ACHN (cell line): ENCODE measurements around the gene DAB1.

ENCODE experiments used
- DNase-seq: peaks from one replicate; pipeline ENCODE4 v3.0.0-alpha.2; 2015
- in situ Hi-C: cut with HindIII; loops from 2 replicates; pipeline ENCODE4 v1.10.0; 2017; ENCODE audit warnings: low sequenced_read_pairs, low pct_ligation_motif_present, low pct_unique_long_range_greater_than_20kb

DAB1 gene

DNA sequence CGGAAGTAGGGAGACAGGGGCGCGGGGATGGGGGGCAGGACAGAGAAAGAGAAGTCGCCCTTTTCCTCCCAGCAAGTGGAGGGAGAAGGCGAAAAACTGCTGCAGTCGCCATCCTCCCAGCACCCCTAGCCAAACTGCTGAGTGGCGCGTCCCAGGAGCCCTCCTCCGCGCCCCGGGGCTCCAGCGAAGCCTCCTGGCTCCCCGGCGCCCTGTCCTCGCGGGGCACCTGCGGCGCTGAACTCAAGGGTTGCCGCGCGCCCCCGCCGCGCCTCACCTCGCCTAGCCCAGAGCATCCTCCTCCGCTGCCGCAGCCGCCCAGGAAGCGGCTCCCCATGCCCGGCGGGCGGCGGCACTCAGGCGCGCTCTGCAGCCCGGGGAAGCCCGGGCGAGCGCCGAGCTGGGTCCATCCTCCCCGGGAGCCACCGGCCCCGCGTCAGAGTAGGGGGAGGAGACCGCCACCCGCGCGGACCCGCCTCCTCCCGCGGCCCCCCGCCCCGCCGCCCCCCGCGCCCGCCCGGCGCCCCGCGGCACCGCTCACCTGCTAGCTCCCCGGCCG lies at the start of gene DAB1:
DAB1 (minus strand) TSS at position 405 of the 556 bp plus-strand sequence. CDS start 133,030 bp downstream, outside the sequence.
- no peak for DNase-seq
- in situ Hi-C loops, result no loop called here

DNA sequence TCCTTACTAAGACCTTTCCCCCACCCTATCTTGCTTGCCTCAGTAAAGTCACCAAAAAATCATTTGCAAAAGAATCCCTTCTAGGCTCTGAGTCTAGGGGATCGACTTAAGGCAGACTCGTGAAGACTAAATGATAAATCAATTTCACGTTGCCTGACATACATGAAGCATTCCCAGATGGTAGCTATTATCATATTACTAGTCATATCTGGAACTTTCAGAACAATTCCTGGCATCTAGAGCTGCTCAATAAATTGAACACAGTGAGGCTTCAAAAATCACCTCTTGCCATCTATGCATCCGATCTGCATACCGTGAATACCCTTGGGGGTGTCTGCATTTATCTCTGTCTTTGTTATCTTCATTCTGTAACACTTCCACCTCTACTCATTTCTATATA lies 49.6 kb upstream of the DAB1 start:
- in situ Hi-C loops, result no loop called here

GRCh38 chr1:57471995-57472394 lies 48.1 kb upstream of the DAB1 start:
- DNase-seq, result no peak
- in situ Hi-C loops, result no loop called here

More for the DNA sequence above, 49.6 kb upstream of the DAB1 start:
- DNase-seq, result no peak

- no peak for DNase-seq
- in situ Hi-C loops, result no loop called here
Measured at GRCh38 chr1:57470036-57470435, 46.2 kb upstream of the DAB1 start.

GRCh38 chr1:57468641-57469523 lies 45.0 kb upstream of the DAB1 start:
- in situ Hi-C loops, result no loop called here
- DNase-seq, result peak; percentile 36

DNA sequence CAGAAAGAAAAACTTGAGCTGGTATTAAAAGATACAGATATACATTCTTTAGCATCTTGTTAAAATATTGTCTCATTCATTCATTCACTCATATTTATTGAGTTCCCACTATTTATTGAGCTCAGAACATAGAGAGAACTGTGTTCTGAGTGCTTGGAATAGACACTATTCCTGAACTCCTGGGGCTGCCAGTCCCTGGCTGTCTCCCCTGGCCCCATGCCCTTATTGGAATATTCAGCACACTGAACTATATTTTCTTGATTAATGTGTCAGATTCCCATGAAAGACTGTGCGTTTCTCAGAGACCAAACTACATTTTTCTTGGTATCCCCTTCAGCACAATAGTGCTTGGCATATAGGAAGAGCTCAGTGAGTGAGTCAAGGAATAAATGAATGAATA lies 44.0 kb upstream of the DAB1 start:
- in situ Hi-C loops, result no loop called here
- DNase-seq, result no peak

GRCh38 chr1:57464756-57465155 lies 40.9 kb upstream of the DAB1 start:
- DNase-seq, result no peak
- in situ Hi-C loops, result no loop called here

- DNase-seq, result no peak
- in situ Hi-C loops, result no loop called here
Measured at GRCh38 chr1:57463343-57463742, 39.5 kb upstream of the DAB1 start.

- in situ Hi-C loops, result no loop called here
- no peak for DNase-seq
Measured at GRCh38 chr1:57461405-57461804, 37.5 kb upstream of the DAB1 start.

DNA sequence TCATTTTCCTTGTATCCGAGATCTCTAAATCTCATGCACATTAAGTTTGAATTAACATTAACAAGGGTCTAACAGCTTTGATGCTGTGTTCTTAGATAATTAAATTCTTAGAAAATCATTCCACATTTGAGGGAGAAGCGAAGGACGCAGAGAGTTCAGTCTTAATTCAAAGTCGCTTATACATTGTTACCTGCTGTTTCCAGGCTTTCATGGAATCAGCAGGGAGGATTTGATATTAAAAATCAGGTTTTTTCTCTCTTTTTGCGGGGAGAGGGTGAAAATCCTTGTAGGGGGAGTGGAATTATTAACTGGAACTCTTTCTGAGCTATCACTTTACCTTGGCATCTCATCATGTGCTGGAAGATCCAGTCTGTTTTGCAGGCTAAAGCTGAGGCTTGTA lies 27.7 kb upstream of the DAB1 start:
- in situ Hi-C loops, result no loop called here
- DNase-seq, result no peak

DNA sequence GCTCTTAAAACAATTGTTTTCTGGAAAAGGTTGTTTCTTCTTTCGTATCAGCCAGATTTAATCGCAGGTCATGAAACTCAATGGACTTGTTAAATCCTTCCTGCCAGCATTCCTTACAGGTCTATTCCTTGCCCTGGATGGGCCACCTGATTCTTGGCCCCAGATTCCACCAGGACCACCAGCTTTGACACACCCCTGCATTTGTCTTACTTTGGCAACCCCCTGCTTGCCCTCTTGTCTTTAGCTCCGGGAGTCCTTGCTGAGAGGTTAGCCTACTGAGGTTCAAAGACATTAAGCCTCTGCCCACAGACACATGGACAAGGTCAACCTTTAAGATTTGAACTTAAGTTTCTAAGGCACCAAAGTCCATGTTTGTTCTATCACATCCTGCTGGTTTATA lies 27.1 kb upstream of the DAB1 start:
- in situ Hi-C loops, result no loop called here
- no peak for DNase-seq

DNA sequence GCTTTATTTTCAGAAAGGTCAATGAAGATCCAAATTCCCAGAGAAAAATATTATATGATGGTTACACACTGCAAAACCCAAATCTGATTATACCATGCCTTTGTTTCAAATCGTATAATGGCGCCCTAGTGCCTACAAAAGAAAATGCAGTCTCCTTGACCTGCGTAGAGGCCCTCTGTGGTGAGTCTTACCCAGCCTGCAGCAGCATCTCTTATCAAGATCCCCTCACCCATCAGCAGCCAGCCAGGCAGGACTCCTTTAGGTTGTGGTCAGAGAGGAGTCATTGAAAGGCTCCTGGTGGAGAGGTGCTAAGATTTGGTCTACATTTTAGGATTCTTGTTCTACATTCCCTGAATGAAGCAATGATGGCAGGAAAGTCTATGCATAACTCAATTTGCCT lies 23.7 kb upstream of the DAB1 start:
- in situ Hi-C loops, result no loop called here
- DNase-seq, result no peak

DNA sequence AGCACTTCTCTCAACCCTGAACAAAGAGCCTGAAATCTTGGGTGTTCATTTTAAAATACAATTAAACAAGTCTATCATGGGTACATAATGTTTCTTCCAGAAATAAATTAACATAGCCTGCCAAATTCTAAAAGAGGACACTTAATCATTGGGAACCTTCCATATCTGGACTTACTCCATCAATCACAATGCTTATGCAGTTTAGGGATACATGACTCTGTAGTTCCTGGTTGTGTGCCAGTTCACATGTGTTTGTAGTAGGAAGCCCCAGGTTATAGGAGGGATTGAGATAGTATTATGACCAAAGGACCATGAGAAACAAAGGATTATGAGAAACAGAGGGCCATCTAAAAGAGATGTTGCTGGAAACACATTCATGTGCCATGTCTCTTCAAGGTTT lies 19.1 kb upstream of the DAB1 start:
- DNase-seq, result no peak
- in situ Hi-C loops, result no loop called here

DNA sequence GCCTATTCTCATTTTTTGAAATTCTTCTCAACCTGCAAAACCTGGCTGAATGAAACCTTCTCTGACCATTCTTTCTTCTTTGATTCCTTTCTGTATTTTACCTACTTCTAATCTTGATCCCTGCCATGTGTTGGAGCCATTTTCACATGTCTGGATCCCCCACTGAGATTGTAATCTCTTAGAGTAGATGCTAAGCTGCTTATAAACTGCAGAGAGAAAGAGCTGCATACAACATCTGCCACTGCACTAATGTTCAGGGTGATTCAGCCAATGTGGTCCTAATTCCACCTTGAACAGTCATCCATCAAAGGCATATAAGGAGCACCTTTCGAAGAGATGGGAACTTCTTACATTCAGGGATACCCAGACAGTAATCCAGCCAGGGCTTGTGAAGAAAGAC lies 16.2 kb upstream of the DAB1 start:
- no peak for DNase-seq
- in situ Hi-C loops, result no loop called here

- DNase-seq, result no peak
- in situ Hi-C loops, result no loop called here
Measured at GRCh38 chr1:57431400-57431799, 7.5 kb upstream of the DAB1 start.

GRCh38 chr1:57424231-57425027 lies 569 bp upstream of the DAB1 start:
- DNase-seq, result peak; percentile 30
- in situ Hi-C loops, result no loop called here

GRCh38 chr1:57423135-57423655 lies 665 bp downstream of the DAB1 start:
- DNase-seq, result no peak
- in situ Hi-C loops, result no loop called here

DNA sequence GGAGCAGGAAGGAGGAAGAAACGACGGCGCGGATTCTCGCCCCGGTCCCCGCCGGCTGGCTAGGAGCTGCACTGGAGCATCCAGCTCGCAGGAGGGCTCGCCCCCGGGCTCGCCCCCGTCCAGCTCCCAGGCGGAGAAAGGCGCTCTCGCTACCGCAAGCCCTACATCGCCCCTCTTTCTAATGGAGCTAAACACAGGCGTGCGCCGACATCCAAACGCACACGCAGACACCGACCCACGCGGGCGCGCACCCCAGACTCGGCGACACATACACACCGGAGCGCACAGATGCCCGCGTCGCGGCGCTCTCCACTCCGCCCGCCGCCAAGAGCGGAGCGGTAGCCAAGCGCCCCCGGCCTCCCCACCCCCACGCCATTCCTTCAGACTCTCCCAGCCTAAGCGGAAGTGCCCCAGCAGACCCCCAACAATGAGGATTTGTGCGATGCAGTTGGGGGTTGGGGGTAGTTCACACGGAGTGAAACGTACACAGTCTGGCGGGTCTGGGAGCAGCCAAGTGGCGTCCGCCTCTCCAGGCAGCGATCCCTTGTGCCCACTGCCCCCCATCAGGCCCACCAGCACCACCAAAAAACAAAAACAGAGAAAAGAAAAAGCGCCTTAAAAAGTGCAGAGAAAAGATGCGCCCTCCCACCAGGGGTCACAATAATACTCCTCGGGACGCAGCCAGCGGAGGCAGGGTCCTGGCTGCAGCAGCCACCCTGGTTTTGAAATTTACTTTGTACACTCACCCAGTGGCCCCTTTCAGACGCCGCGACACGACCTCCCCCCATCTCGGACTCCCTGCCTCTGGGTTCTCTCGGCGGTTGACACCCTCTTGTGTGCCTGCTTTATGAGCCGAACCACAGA lies 1.4 kb downstream of the DAB1 start:
- peak; percentile 20 for DNase-seq
- in situ Hi-C loops, result no loop called here
